HG03571 (cell line): ENCODE measurements around the gene FCHO1.

Experiments
- ATAC-seq: cut with Tn5 transposase; IDR thresholded peaks from one replicate; pipeline ENCODE4 v1.9.1; 2021; ENCODE audit not compliant: unreplicated experiment

FCHO1 gene

GRCh38 chr19:17751103-17751911, at the start of gene FCHO1:
Gene FCHO1 (plus strand): TSS chr19:17751477. CDS start chr19:17755165, 3,688 bp downstream.
- peak; percentile 37 for ATAC-seq

- no peak for ATAC-seq
Measured at GRCh38 chr19:17703824-17704463, 47.3 kb upstream of the FCHO1 start.

GRCh38 chr19:17706750-17707181, 44.5 kb upstream of the FCHO1 start:
- ATAC-seq: no peak

- no peak for ATAC-seq
Measured at GRCh38 chr19:17711851-17712250, 39.4 kb upstream of the FCHO1 start.

- no peak for ATAC-seq
Measured at GRCh38 chr19:17716309-17716929, 34.9 kb upstream of the FCHO1 start.

- no peak for ATAC-seq
Measured at GRCh38 chr19:17718550-17718946, 32.7 kb upstream of the FCHO1 start.

- no peak for ATAC-seq
Measured at GRCh38 chr19:17718947-17719711, 32.1 kb upstream of the FCHO1 start, which contains the start of gene MAP1S. Gene MAP1S (plus strand): TSS chr19:17719480. CDS start chr19:17719503, 23 bp downstream.

- no peak for ATAC-seq
Measured at GRCh38 chr19:17719730-17720400, 31.4 kb upstream of the FCHO1 start.

GRCh38 chr19:17720440-17720839, 30.8 kb upstream of the FCHO1 start:
- ATAC-seq: no peak

- no peak for ATAC-seq
Measured at GRCh38 chr19:17721111-17721628, 30.1 kb upstream of the FCHO1 start.

GRCh38 chr19:17721821-17722220, 29.5 kb upstream of the FCHO1 start:
- ATAC-seq: no peak

GRCh38 chr19:17722655-17723240, 28.5 kb upstream of the FCHO1 start:
- ATAC-seq: no peak

- no peak for ATAC-seq
Measured at GRCh38 chr19:17724655-17725054, 26.6 kb upstream of the FCHO1 start.

GRCh38 chr19:17725422-17726078, 25.7 kb upstream of the FCHO1 start:
- no peak for ATAC-seq

- ATAC-seq: no peak
Measured at GRCh38 chr19:17726136-17726741, 25.0 kb upstream of the FCHO1 start.

GRCh38 chr19:17726964-17727773, 24.1 kb upstream of the FCHO1 start:
- ATAC-seq: no peak

GRCh38 chr19:17727843-17728242, 23.4 kb upstream of the FCHO1 start:
- ATAC-seq: no peak

GRCh38 chr19:17733127-17733526, 18.1 kb upstream of the FCHO1 start:
- no peak for ATAC-seq
